ENCODE measurements around the gene ESYT2. TPM values are rescaled to one million over a fixed set of nuclear protein-coding genes. Genes with fewer than 3 reads are reported as not detected.

Gene ESYT2
- polyA plus RNA-seq, 3 donors, result 14.0 to 24.1 (median 22.0) TPM

GRCh38 chr7:158754746-158755444 lies 74.4 kb downstream of the ESYT2 start:
- no peaks in the 10 kb centered on the region for H4K20me1 ChIP-seq (ENCODE audit: insufficient read depth, low read length)
- H3K79me2 ChIP-seq (ENCODE audit: insufficient read depth, low read length), result no peaks in the 10 kb centered on the region
- no peaks in the 10 kb centered on the region for H3K27me3 ChIP-seq (ENCODE audit: control insufficient read depth in 2 of 2, insufficient read depth in 2 of 2, low read length in 2 of 2)
- Mint-ChIP-seq H3K9me3 (no peaks in the 10 kb centered on the region), H3K27ac (peak overlapping the region in 3 of 7 donors; percentile 22 to 27 (median 26)), H3K4me1 (no peaks in the 10 kb centered on the region), H3K27me3 (ENCODE audit: low read depth in 3 of 3) (no peaks in the 10 kb centered on the region), H3K4me3 (no peak overlapping the region), H3K36me3 (peaks cover 56 to 76% of the 10 kb centered on the region in 2 donors)
- no peak for DNase-seq
- peak overlapping the region in 1 of 2 donors; percentile 46 for H3K27ac ChIP-seq (ENCODE audit: low read depth in 1 of 2, low read length in 2 of 2)
- no peak overlapping the region for H3K9ac ChIP-seq (ENCODE audit: insufficient read depth, low read length, poor library complexity, severe bottlenecking)
- no peak for TF ChIP-seq CTCF (IDR thresholded peaks at IDR 0.05)
- 95% methylated on average over 11 of the region's 11 CpGs for WGBS (ENCODE audit: insufficient coverage)
- H3K36me3 ChIP-seq (replicated peaks in 1 of 2; ENCODE audit: control insufficient read depth in 1 of 2, insufficient read depth in 2 of 2, low read length in 2 of 2), result peaks cover 56 to 80% of the 10 kb centered on the region in 2 donors
- no peaks in the 10 kb centered on the region for H3K4me1 ChIP-seq (ENCODE audit: control insufficient read depth in 1 of 2, insufficient read depth in 2 of 2, low read length in 2 of 2)
- no peak overlapping the region for H3K4me3 ChIP-seq (replicated peaks in 1 of 3; ENCODE audit: low read depth in 2 of 3, low read length in 3 of 3)
- no peak overlapping the region for H2AFZ ChIP-seq (ENCODE audit: insufficient read depth, low read depth, low read length, poor library complexity, severe bottlenecking)
- intact Hi-C loops (cut with micrococcal nuclease), result no loop called here
- no peaks in the 10 kb centered on the region for H3K9me3 ChIP-seq (replicated peaks in 1 of 2; ENCODE audit: control insufficient read depth in 1 of 2, insufficient read depth in 1 of 2, low read length in 2 of 2)
- H3K4me2 ChIP-seq (replicated peaks; ENCODE audit: extremely low read depth, low read length, poor library complexity, severe bottlenecking), result no peak overlapping the region

- Histone ChIP-seq H3K9me3 (replicated peaks in 1 of 2; ENCODE audit: control insufficient read depth in 1 of 2, insufficient read depth in 1 of 2, low read length in 2 of 2) (no peaks in the 10 kb centered on the region), H3K9ac (ENCODE audit: insufficient read depth, low read length, poor library complexity, severe bottlenecking) (no peak overlapping the region), H4K20me1 (ENCODE audit: insufficient read depth, low read length) (no peaks in the 10 kb centered on the region), H3K79me2 (ENCODE audit: insufficient read depth, low read length) (no peaks in the 10 kb centered on the region), H3K4me2 (replicated peaks; ENCODE audit: extremely low read depth, low read length, poor library complexity, severe bottlenecking) (no peak overlapping the region), H3K36me3 (replicated peaks in 1 of 2; ENCODE audit: control insufficient read depth in 1 of 2, insufficient read depth in 2 of 2, low read length in 2 of 2) (peaks cover 52 to 80% of the 10 kb centered on the region in 2 donors), H2AFZ (ENCODE audit: insufficient read depth, low read depth, low read length, poor library complexity, severe bottlenecking) (no peak overlapping the region), H3K27me3 (ENCODE audit: control insufficient read depth in 2 of 2, insufficient read depth in 2 of 2, low read length in 2 of 2) (no peaks in the 10 kb centered on the region), H3K4me3 (replicated peaks in 1 of 3; ENCODE audit: low read depth in 2 of 3, low read length in 3 of 3) (no peak overlapping the region), H3K4me1 (ENCODE audit: control insufficient read depth in 1 of 2, insufficient read depth in 2 of 2, low read length in 2 of 2) (no peaks in the 10 kb centered on the region), H3K27ac (ENCODE audit: low read depth in 1 of 2, low read length in 2 of 2) (no peak overlapping the region)
- TF ChIP-seq CTCF (IDR thresholded peaks at IDR 0.05), result no peak
- Mint-ChIP-seq H3K27ac (peak overlapping the region in 2 of 7 donors; percentile 21 to 70), H3K9me3 (no peaks in the 10 kb centered on the region), H3K36me3 (peaks cover 54 to 77% of the 10 kb centered on the region in 2 donors), H3K4me3 (no peak overlapping the region), H3K27me3 (ENCODE audit: low read depth in 3 of 3) (no peaks in the 10 kb centered on the region), H3K4me1 (no peaks in the 10 kb centered on the region)
- WGBS (ENCODE audit: insufficient coverage), result no CpG with 5 or more reads among the region's 5 CpGs
- DNase-seq, result no peak
- intact Hi-C loops (cut with micrococcal nuclease), result no loop called here
Measured at GRCh38 chr7:158753900-158754299, 75.4 kb downstream of the ESYT2 start.

Measured in CD14-positive monocyte (primary cell).